IMR-90 (cell line): ENCODE measurements around the gene TMEM35B. TPM values are rescaled to one million over a fixed set of nuclear protein-coding genes. Genes with fewer than 3 reads are reported as not detected.
"Not testable (repeated sequence)": the region's sequence is repeated elsewhere in the genome, so short reads cannot be mapped to it uniquely, and the experiment has no call there.

ENCODE experiments used
- ATAC-seq: fragments of 200-7000 bp; cut with Tn5 transposase; 2 replicates; pipeline ENCODE4 v1.9.1; 2020; ENCODE audit warnings: low read depth, mild to moderate bottlenecking, moderate library complexity
- BruUV-seq: library from RNA; stranded (reverse); fragments of 400-500 nt; replicated peaks from 2 replicates; lab custom pipeline; 2021; lab: Mats Ljungman, UMichigan
- CTCF ChIA-PET: fragments of 300-600 bp; formaldehyde crosslinking; extraction: SDS; loops from one replicate; lab custom pipeline; 2021; ENCODE audit warnings: antibody characterized with exemption; lab: Yijun Ruan, JAX
- POLR2A ChIA-PET: fragments of 300-600 bp; sonication (Branson Sonifier 250); formaldehyde crosslinking; loops from one replicate; lab custom pipeline; 2022; ENCODE audit warnings: antibody characterized with exemption; ENCODE audit not compliant: unreplicated experiment; lab: Charles Lee
- DNase-seq: peaks from one replicate; pipeline ENCODE4 v3.0.0; 2013
- H2AFZ ChIP-seq: replicated peaks from 2 replicates; pipeline ENCODE3; 2013; ENCODE audit warnings: low read length, mild to moderate bottlenecking; ENCODE audit not compliant: poor library complexity
- H2AK5ac ChIP-seq: 2 replicates; pipeline ENCODE4 v1.6.1; 2013; ENCODE audit warnings: low read depth, low read length, inconsistent platforms
- H2AK9ac ChIP-seq: replicated peaks from 2 replicates; pipeline ENCODE3; 2013; ENCODE audit warnings: mild to moderate bottlenecking, low read depth, low read length, moderate library complexity; ENCODE audit not compliant: poor library complexity
- H2BK120ac ChIP-seq: 2 replicates; pipeline ENCODE4 v1.6.1; 2013; ENCODE audit warnings: low read depth, low read length, inconsistent platforms
- H2BK15ac ChIP-seq: 3 replicates; pipeline ENCODE4 v1.6.1; 2013; ENCODE audit warnings: low read depth, low read length, inconsistent platforms
- H2BK20ac ChIP-seq: 2 replicates; pipeline ENCODE4 v1.6.1; 2013; ENCODE audit warnings: low read depth, mild to moderate bottlenecking, inconsistent platforms, low read length, moderate library complexity
- H2BK5ac ChIP-seq: 2 replicates; pipeline ENCODE4 v1.6.1; 2013; ENCODE audit warnings: mild to moderate bottlenecking, low read depth, low read length, inconsistent platforms; ENCODE audit not compliant: poor library complexity, severe bottlenecking
- H3K14ac ChIP-seq: replicated peaks from 2 replicates; pipeline ENCODE4 v1.6.1; 2013; ENCODE audit warnings: low read depth, low read length, inconsistent platforms
- H3K18ac ChIP-seq: 2 replicates; pipeline ENCODE4 v1.6.1; 2013; ENCODE audit warnings: low read depth, low read length, control low read depth
- H3K23ac ChIP-seq: 2 replicates; pipeline ENCODE4 v1.6.1; 2013; ENCODE audit warnings: low read depth, low read length, inconsistent platforms
- H3K27ac ChIP-seq: 2 replicates; pipeline ENCODE4 v1.5.1; 2013; ENCODE audit warnings: mild to moderate bottlenecking, control low read depth, low read length; ENCODE audit not compliant: insufficient read depth
- H3K27me3 ChIP-seq: 2 replicates; pipeline ENCODE4 v1.6.1; 2013; ENCODE audit warnings: low read length; ENCODE audit not compliant: control insufficient read depth, insufficient read depth
- H3K36me3 ChIP-seq: 2 replicates; pipeline ENCODE4 v1.6.1; 2013; ENCODE audit warnings: low read length, mixed read lengths; ENCODE audit not compliant: control insufficient read depth, insufficient read depth
- H3K4ac ChIP-seq: 2 replicates; pipeline ENCODE4 v1.6.1; 2013; ENCODE audit warnings: low read depth, low read length, inconsistent platforms
- H3K4me1 ChIP-seq: 2 replicates; pipeline ENCODE4 v1.6.1; 2013; ENCODE audit warnings: low read length, mixed read lengths; ENCODE audit not compliant: control insufficient read depth, insufficient read depth
- H3K4me2 ChIP-seq: 2 replicates; pipeline ENCODE4 v1.6.1; 2013; ENCODE audit warnings: low read depth, mild to moderate bottlenecking, control low read depth, low read length, moderate library complexity
- H3K4me3 ChIP-seq: 2 replicates; pipeline ENCODE4 v1.5.1; 2013; ENCODE audit warnings: low read depth, mild to moderate bottlenecking, control low read depth, low read length, moderate library complexity; ENCODE audit not compliant: insufficient read depth
- H3K56ac ChIP-seq: 2 replicates; pipeline ENCODE4 v1.6.1; 2013; ENCODE audit warnings: low read length, inconsistent platforms; ENCODE audit not compliant: insufficient read depth; ENCODE audit errors: extremely low read depth
- H3K79me1 ChIP-seq, 2 experiments: 2 replicates each; pipeline ENCODE4 v1.6.1; 2013; ENCODE audit warnings: low read length in 2 of 2, inconsistent platforms in 1 of 2, low read depth in 1 of 2
- H3K9ac ChIP-seq: 2 replicates; pipeline ENCODE4 v1.6.1; 2013; ENCODE audit warnings: low read depth, low read length, control low read depth
- H3K9me1 ChIP-seq: 2 replicates; pipeline ENCODE4 v1.6.1; 2013; ENCODE audit warnings: low read length, inconsistent platforms; ENCODE audit not compliant: insufficient read depth
- H3K9me3 ChIP-seq: 2 replicates; pipeline ENCODE4 v1.6.1; 2013; ENCODE audit warnings: low read length; ENCODE audit not compliant: control insufficient read depth, insufficient read depth
- H4K20me1 ChIP-seq: 2 replicates; pipeline ENCODE4 v1.6.1; 2013; ENCODE audit warnings: low read length, inconsistent platforms; ENCODE audit not compliant: insufficient read depth
- H4K5ac ChIP-seq: 2 replicates; pipeline ENCODE4 v1.6.1; 2013; ENCODE audit warnings: mild to moderate bottlenecking, low read depth, low read length, control low read depth
- H4K8ac ChIP-seq, 2 experiments: 2 replicates each; pipeline ENCODE4 v1.6.1; 2013; ENCODE audit warnings: low read depth in 2 of 2, low read length in 2 of 2, control low read depth in 1 of 2, inconsistent platforms in 1 of 2
- H4K91ac ChIP-seq: 2 replicates; pipeline ENCODE4 v1.6.1; 2013; ENCODE audit warnings: low read depth, low read length, inconsistent platforms; ENCODE audit not compliant: insufficient read depth
- BHLHE40 ChIP-seq: fragments of 150-350 bp; IDR thresholded peaks from 2 replicates; pipeline ENCODE4 v1.6.1; 2016; ENCODE audit warnings: mild to moderate bottlenecking, low read depth, low read length
- MAFK ChIP-seq: IDR thresholded peaks from 2 replicates; pipeline ENCODE4 v1.6.1; 2012; ENCODE audit warnings: low read depth, low read length, improper control_type of control experiment
- MAZ ChIP-seq: IDR thresholded peaks from 2 replicates; pipeline ENCODE4 v1.6.1; 2012; ENCODE audit warnings: low read depth, mild to moderate bottlenecking, low read length, improper control_type of control experiment, moderate library complexity, borderline replicate concordance
- MXI1 ChIP-seq: IDR thresholded peaks from 2 replicates; pipeline ENCODE4 v1.6.1; 2012; ENCODE audit warnings: low read depth, mild to moderate bottlenecking, low read length, moderate library complexity, borderline replicate concordance
- RCOR1 ChIP-seq: IDR thresholded peaks from 2 replicates; pipeline ENCODE4 v1.6.1; 2012; ENCODE audit warnings: mild to moderate bottlenecking, low read length, improper control_type of control experiment; ENCODE audit not compliant: insufficient replicate concordance
- USF2 ChIP-seq: fragments of 150-350 bp; IDR thresholded peaks from 2 replicates; pipeline ENCODE4 v1.6.1; 2017; ENCODE audit warnings: mild to moderate bottlenecking, antibody characterized with exemption, low read length, low read depth
- WGBS, 2 experiments: methylation state at CpG; one replicate each; pipeline versions ENCODE4 v1.1.5 to v1.1.7; 2013; ENCODE audit warnings: missing lambda C conversion rate in 2 of 2; ENCODE audit not compliant: insufficient read length in 1 of 2; ENCODE audit errors: extremely low coverage in 2 of 2; 5-methylcytosine and 5-hydroxymethylcytosine counted together
- dilution Hi-C: fragments of 300-500 bp; cut with HindIII; formaldehyde crosslinking; loops from one replicate; pipeline ENCODE4 v1.14.3; 2018; ENCODE audit warnings: low sequenced_read_pairs; ENCODE audit not compliant: unreplicated experiment
- in situ Hi-C: fragments of 300-500 bp; cut with MboI; formaldehyde crosslinking; loops from 3 replicates; pipeline ENCODE4 v1.14.3; 2019; ENCODE audit warnings: low sequenced_read_pairs, inconsistent platforms, mixed read lengths
- intact Hi-C: fragments of 100-400 bp; cut with micrococcal nuclease; formaldehyde crosslinking; loops from 2 replicates; pipeline ENCODE4 v1.10.0; 2022
- polyA plus RNA-seq, 3 experiments: library from polyadenylated mRNA; depleted of rRNA; stranded (reverse); fragments of >200 nt; gene quantifications; 2 replicates each; pipeline ENCODE4 v1.2.3, GENCODE V29; 2012; ENCODE audit warnings: low replicate concordance in 1 of 3
- total RNA-seq: library from RNA; depleted of rRNA; stranded (reverse); fragments of >200 nt; gene quantifications from 2 replicates; pipeline ENCODE4 v1.2.3, GENCODE V29; 2012

The TMEM35B gene
- total and polyA plus RNA-seq, 2 of the 4 experiments (the other 2 are of a cell fraction) = 19.7 to 20.4 TPM

- Histone ChIP-seq H2AFZ (no peak overlapping the region), H2BK5ac (peak overlapping the region; percentile 11), H2BK120ac (no peak overlapping the region), H3K56ac (no peak overlapping the region), H3K14ac (no peak overlapping the region), H3K4me1 (peaks cover 10% of the 10 kb centered on the region), H3K9ac (no peak overlapping the region), H3K9me1 (peaks cover 9% of the 10 kb centered on the region; the same call in 1 of the 2 replicates), H2AK5ac (no peak overlapping the region), H4K20me1 (no peaks in the 10 kb centered on the region), H3K27ac (no peak overlapping the region), H3K18ac (peak overlapping the region; percentile 14; the same call in 1 of the 2 replicates), H3K79me1 (peaks cover 28 to 38% of the 10 kb centered on the region in 2 experiments), H4K5ac (no peak overlapping the region), H3K4ac (no peak overlapping the region), H2AK9ac (no peak overlapping the region), H4K8ac (no peak overlapping the region), H4K91ac (no peak overlapping the region), H2BK20ac (no peak overlapping the region), H3K4me2 (no peak overlapping the region; the same call in 1 of the 2 replicates), H3K36me3 (peaks cover 3% of the 10 kb centered on the region; the same call in 1 of the 2 replicates), H2BK15ac (no peak overlapping the region), H3K9me3 (no peaks in the 10 kb centered on the region), H3K4me3 (no peak overlapping the region), H3K23ac (no peak overlapping the region), H3K27me3 (no peaks in the 10 kb centered on the region)
- intact Hi-C loops = loop anchor here (10.0 kb wide), 1 partner anchor 188 kb away; no protein-coding TSS in a partner anchor
- dilution Hi-C loops = no loop called here
- DNase-seq (peak; percentile 34), ATAC-seq (no peak; the same call in 1 of the 2 replicates)
- TF ChIP-seq MXI1 = no peak
- TF ChIP-seq MAZ = no peak
- TF ChIP-seq RCOR1 = no peak
- TF ChIP-seq MAFK = no peak
- TF ChIP-seq USF2 = no peak
- no peak for TF ChIP-seq BHLHE40
- in situ Hi-C loops = no loop called here
- POLR2A ChIA-PET = no interaction called here
- CTCF ChIA-PET = interaction anchor here (1.0 kb wide), 1 partner anchor 135 kb away, joined by 3 read pairs; no protein-coding TSS in a partner anchor
- WGBS, 2 experiments = no CpG with 5 or more reads among the region's 2 CpGs
- BruUV-seq = no TSS peak
Measured at GRCh38 chr1:34987018-34987417, 1.9 kb upstream of the TMEM35B start.

GRCh38 chr1:34985609-34985904 is 410 bp upstream of the TMEM35B start:
- peak overlapping the region; percentile 97 for H3K9ac ChIP-seq

More at GRCh38 chr1:34985609-34985904, 410 bp upstream of the TMEM35B start:
- Histone ChIP-seq H3K79me1 (peaks cover 33 to 42% of the 10 kb centered on the region in 2 experiments; a peak in 3 of 4 replicates), H2AFZ (peak overlapping the region; percentile 91), H2BK120ac (peak overlapping the region; percentile 17; the same call in 1 of the 2 replicates), H4K91ac (peak overlapping the region; percentile 90), H3K9me1 (peaks cover 12% of the 10 kb centered on the region; the same call in 1 of the 2 replicates), H2BK5ac (peak overlapping the region; percentile 78), H4K5ac (peak overlapping the region; percentile 86), H3K27ac (peak overlapping the region; percentile 92), H3K23ac (peak overlapping the region; percentile 86; the same call in 1 of the 2 replicates), H3K4me2 (peak overlapping the region; percentile 80), H3K4me3 (peak overlapping the region; percentile 68), H3K56ac (peak overlapping the region; percentile 56; the same call in 1 of the 2 replicates), H3K18ac (peak overlapping the region; percentile 50), H2AK9ac (peak overlapping the region; percentile 15), H3K4ac (peak overlapping the region; percentile 84), H2AK5ac (peak overlapping the region; percentile 81; the same call in 1 of the 2 replicates), H4K8ac (peak overlapping the region; percentile 94 to 98), H3K14ac (peak overlapping the region; percentile 68)
- dilution Hi-C loops, H2BK20ac ChIP-seq, DNase-seq, BruUV-seq, H3K9me3 ChIP-seq, in situ Hi-C loops, H3K36me3 ChIP-seq, H2BK15ac ChIP-seq, H4K20me1 ChIP-seq, H3K27me3 ChIP-seq, ATAC-seq, H3K4me1 ChIP-seq: not testable (repeated sequence)
- no CpG with 5 or more reads among the region's 3 CpGs for WGBS, 2 experiments
- ChIA-PET CTCF (interaction anchor here (0.7 to 1.8 kb wide), 2 partner anchors 32 to 133 kb away, joined by 4 to 8 read pairs; no protein-coding TSS in a partner anchor), POLR2A (interaction anchor here (1.1 kb wide), 1 partner anchor 392 kb away, joined by 5 read pairs; no protein-coding TSS in a partner anchor)
- intact Hi-C loops = loop anchor here (2.0 to 10.0 kb wide), 3 partner anchors 61 to 189 kb away; partner anchors contain the start of gene SMIM12
